GM18870 (cell line): ENCODE results near the gene APOBEC3B.
"Not testable (repeated sequence)": the region's sequence is repeated elsewhere in the genome, so short reads cannot be mapped to it uniquely, and the experiment has no call there.

Experiments used
- ATAC-seq: cut with Tn5 transposase; IDR thresholded peaks from one replicate; pipeline ENCODE4 v1.9.1; 2021; ENCODE audit warnings: moderate library complexity; ENCODE audit not compliant: unreplicated experiment

The APOBEC3B gene

DNA sequence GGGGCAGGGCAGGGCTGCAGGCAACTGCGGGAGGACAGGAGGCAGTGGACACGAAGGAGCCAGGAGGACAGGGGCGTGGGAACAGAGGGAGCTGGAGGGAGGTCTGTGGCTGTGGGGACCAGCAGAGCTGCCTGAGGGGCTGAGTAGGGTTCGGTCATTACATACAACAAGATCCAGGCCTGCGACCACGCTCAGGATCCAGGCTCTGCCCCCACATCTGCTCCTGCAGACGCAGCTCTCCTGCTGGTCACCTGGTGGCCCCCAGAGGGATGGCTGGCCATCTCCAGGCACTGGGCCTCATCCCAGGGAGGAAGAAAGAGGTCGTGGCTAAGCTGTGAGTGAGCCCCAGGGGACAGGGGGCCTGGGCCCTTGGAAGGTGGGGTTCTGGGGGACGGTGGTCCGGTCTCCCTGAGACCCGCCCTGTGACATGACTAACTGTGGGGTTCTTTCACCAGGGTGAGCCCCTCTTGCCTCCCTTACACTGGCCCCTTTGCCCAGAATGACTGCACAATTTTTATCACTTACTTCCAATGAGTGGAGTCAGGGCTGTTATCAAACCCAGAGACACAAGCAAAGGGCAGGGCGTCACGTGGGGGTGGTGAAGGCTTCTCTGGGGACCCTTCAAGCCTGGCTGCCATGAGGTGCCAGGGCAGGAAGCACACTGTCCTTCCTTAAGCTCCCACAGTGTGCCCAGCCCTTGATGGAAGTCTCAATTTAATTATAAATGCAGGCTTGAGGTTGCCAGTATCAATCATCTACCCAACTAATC, 31.4 kb upstream of the APOBEC3B start:
- no peak for ATAC-seq

DNA sequence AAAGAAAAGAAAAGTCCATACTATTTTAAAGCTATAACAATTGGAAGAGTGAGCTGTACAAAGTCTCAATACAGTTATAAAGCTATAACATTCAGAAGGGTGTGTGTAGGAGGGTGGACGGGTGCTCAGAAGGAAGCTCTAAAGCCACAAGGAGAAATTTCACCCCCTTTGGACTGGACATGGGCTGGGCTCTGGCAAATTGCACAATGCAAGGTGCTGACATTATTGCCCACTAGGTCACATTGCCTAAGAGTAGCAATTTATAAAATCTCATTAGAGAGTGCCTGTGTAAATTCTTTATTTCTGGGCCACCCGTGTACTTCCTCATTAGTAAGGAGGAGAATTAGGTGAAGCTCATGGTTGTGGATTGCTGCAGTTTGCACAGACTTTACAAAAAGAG, 30.4 kb upstream of the APOBEC3B start:
- ATAC-seq: no peak

DNA sequence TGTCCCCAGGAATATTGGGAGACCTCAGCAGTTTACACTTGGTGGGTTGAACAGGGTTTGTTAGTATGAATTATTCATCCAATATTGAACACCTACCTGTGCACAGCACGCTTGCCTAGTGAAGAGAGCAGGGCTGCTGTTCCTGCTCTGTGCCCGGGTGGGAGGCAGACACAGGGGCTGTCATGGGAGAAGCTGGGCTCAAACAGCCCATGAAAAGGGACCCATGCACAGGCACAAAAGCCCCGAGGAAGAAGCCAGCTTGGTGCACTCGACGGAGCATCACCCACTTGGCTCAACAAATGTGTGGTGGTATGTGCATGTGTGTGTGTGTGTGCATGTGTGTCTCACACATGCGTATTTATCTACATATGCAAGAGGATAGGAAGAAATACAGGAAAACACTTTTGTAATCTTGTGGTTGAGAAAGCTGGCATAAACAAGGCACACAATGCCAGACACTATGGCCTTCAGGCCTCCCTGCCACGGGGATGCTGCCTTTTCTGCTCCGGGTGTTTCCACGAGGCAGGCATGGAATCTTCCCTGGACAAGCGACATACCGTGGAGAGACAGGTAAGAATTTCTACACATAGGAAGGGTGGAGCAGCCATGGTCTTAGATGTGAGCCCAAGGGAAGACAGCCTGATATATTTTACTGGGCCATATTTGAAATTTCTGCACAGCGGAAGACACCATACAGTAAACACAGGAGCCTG, 29.7 kb upstream of the APOBEC3B start:
- ATAC-seq: no peak

DNA sequence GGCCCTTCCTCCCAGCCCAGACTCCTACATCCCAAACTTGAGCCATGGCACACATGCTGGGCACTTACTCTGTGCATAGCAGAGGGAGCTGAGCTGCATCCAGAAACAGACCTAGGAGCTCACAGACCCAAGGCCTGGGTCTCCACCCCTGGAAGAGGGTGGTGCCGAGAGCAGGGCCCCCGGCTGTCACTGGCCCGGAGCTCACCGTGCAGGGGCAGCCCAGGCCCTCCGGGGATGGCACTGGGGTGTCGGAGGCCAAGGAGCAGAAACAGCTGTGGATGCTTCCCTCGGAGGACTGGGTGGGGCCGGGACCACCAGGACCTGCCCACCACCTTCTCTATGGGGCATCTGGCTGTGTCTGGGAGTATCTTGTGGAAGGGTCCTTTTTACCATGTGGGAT, 29.1 kb upstream of the APOBEC3B start:
- ATAC-seq: no peak

DNA sequence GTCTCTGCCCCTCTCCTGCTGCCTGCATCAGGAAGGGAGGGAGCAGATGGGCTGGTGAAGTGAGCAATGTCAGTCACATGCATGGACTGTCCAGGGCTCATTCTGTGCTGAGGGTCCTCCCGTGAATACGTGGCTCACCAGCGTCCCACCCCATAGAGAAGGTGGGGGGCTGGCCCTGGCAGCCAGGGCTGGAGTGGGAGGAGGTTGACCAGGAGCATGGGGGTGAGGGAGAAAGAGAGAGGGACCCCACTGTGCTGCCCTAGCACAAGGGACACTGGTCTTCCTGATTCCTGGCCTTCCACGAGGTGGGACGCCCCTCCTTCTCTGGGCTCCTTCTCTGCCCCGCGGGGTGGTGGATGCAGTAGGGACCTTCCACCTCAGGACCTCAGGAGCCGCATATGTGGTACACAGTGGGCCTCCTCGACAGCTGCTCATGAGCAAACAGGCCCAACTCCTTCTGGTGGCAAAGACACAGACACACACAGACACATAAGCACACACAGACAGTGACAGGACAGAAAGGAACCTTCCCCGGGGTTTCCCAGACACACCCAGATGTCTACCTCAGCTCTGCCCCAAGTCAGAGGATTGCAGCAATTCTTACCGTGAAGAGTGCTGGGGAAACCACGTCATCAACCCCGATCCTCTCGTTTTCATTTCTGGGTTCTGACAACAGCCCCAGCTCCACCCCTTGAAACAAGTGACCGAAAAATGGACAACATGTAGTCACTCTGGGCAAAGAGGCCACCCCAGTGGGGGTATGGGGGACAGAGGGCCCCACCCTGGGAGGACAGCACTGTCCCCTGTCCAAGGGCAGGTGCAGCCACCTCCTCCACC, 28.4 kb upstream of the APOBEC3B start:
- peak; percentile 53 for ATAC-seq

DNA sequence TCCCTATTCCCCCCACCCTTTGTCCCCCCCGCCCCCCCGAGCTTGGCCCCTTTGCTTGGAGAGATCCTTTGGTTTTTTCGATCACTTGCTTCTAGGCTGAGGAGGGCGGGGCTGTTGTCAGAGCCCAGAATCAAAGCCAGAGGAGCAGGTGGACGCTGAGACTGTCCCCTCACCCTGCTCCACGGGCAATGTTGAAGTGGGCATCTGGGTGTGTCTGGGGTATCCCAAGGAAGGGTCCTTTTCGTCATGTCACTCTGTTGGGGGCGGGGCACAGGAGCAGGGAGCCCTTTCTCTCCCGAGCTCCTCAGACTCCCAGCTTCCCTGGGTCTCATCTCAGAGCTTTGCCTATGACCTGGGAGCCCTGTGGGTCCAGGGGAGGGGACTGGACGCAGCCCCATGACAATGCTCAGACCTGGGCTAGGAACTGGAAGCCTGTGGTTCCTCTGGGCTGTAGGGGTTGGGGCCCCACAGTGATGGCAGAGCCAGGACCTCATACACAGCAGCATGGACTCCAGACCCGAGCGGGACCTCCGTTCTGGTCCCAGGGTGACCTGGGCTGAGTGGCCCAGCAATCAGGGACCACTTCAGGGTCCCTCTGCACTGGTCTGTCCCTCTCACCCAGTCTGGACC, 27.6 kb upstream of the APOBEC3B start:
- no peak for ATAC-seq

DNA sequence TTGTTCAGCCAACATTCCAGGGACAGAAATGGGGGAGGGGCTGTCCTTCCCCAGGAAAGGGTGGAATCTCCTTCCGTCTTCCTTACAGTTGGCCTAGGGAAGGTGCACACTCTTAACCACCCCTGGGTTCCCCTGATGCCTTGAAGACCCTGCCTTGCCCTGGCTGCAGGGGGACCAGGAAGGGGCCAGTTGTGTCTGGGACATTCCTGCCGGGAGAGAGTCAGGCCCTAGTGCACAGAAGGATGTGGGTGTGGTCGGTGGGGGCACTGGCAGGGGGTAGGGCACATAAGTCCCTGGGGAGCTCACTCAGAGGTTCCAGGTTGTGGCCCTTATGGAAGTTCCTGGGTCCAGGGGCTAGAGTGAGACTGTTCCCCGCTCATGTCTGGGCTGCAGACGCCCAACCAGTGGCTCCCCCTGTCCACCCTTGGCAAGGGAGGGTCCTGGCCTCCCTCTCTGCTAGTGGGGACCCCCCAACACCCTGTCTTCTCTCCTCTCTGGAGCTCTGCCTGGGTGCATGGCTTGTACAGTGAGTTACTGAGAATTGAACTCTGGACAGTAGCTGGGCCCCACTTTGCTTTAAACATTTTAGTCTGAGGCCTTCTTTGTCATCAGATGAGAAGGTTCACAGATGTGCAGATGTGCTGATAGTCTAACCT, 26.8 kb upstream of the APOBEC3B start:
- no peak for ATAC-seq

DNA sequence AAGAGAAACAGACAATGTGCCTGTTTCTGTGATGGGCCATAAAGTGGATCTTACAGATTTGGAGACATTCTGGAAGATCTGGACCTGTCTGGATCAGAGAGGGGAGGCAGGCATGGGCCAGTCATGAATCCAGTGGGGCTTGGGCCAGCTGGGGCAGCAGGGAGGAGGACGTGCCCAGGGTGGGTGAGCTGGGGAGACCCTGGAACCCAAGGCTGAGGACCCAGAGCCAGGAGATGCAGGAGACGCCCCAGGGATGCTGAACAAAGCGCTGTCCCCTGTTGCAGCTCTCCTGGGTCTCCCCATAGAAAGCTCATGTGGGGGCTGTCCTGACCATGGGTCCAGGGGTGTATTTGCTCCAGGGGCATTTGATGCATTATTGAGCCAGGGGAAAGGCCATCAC, 26.2 kb upstream of the APOBEC3B start:
- ATAC-seq: no peak

DNA sequence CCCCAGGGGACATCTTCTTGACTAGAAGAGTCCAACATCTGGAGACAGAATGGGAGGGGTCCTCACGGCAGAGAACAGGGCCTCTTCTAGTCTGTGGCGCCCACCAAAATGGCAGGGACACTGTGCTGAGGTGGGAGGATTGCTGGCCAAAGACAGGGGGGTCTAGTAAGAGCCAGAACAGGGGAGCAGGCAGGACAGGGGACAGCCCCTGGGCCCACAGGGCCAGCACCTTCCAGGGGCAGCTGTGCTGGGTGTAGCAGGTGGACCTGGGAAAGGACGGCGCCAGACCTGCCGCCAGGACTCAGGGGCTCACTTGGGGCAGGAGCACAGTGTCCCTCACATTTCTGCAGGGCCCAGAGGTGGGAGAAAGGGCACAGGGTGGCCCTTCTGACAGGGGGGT, 25.6 kb upstream of the APOBEC3B start:
- no peak for ATAC-seq

DNA sequence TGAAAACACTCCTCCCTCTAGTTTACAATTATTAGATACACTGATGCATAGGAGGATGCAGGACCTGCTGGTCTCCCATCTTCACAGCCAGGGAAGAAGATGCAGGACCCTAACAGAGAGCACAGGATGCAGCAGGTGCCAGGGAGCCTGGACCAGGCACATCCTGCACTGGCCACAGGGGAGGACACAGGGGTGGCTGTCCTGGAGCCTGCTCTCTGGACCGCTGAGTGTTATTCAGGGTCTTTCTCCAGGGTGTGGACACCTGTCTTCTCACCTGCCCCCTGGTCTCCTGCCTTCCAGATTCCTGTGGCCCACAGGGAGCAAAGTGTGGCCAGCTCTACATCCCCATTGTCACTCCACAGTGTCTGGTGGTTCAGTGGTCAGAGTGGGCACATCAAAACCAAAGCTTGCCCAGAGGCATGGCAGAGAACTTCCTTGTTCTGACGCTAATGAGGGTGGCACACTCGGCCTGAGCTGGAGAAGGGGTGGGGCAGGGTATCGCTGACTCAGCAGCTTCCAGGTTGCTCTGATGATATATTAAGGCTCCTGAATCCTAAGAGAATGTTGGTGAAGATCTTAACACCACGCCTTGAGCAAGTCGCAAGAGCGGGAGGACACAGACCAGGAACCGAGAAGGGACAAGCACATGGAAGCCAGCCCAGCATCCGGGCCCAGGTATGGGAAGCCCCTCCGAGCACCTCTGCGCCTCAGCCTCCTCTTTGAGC, 24.9 kb upstream of the APOBEC3B start, which contains the start of gene APOBEC3A:
APOBEC3A (plus strand) TSS at position 564 of the 725 bp plus-strand sequence; CDS start at position 647, 83 bp downstream.
- ATAC-seq: no peak

DNA sequence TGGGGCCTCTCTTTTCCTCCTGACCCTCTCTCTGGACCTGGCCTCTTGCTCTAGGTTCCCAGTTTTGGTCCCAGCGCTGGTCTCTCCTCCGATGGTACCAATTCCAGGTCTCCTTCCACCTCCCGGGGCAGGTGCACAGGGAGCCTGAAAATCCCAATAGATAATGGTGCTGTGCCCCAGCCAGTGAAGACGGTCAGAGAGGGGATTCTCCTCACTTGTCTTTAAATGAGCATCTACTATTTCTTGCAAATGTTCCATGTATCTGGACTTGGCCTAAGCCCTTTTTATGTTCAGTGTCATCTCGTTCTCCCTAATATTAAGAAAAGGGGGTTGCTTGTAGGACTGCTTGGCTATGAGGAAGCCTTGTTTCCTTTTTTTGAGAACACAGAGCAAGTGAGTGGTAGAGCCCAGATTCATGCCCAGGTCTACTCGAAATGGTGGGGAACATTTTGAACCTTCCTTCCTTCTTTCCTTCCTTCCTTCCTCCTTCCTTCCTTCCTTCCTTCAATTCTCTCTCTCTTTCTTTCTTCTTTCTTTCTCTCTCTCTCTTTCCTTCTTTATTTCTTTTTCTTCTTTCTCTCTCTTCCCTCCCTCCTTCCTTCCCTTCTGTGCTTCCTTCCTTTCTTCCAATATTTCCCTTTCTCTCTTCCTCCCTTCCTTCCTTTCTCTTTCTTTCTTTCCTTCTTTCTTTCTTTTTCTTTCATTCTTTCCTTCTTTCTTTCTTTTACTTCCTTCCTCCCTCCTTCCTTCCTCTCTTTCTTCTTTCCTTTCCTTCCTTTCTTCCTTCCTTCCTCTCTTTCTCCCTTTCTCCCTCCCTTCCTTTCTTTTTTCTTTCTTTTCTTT, 24.1 kb upstream of the APOBEC3B start:
- ATAC-seq: no peak

DNA sequence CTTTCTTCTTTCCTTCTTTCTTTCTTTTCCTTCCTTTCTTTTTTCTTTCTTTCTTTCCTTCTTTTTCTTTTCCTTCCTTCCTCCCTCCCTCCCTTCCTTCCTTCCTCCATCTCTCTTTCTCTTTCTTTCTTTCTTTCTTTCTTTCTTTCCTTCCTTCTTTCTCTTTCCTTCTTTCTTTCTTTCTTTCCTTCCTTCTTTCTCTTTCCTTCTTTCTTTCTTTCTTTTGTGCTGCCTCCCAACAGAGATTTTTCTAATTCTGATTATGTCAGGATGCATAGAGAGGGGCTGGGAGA, 23.6 kb upstream of the APOBEC3B start:
- not testable (repeated sequence) for ATAC-seq

DNA sequence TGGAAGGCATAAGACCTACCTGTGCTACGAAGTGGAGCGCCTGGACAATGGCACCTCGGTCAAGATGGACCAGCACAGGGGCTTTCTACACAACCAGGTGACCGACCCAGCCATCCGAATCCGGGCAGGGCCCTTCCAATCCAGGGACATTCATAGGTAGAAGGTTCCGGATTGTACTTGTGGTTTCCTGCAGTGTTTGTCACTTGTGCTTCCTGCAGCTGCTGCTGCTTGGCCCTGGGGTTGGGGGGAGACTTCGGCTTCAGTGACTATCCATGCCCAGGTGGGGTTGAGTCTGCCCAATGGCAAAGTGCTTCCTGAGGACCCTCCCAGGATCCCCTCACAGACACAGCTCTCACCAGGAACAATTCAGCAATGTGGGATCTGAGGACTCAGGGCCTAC, 22.6 kb upstream of the APOBEC3B start:
- ATAC-seq: no peak

DNA sequence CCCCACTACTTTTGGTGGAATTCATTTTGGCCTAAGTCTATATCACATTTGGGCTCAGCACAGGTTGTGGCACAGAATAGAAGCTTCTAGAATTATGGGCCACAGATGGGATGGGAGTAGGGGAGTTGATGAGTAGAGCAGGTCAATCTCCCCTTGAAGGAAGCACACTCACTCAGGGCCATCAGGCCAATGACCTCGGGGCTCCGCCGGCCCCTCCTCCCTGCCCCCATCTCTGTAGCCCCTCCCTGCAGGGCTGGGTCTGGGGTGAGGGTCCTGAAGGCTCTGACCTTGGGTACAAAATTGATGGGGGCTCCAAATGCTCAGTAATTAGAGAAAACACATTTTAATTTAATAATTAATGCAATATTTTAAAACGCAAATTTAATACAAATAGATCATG, 21.5 kb upstream of the APOBEC3B start:
- ATAC-seq: not testable (repeated sequence)

DNA sequence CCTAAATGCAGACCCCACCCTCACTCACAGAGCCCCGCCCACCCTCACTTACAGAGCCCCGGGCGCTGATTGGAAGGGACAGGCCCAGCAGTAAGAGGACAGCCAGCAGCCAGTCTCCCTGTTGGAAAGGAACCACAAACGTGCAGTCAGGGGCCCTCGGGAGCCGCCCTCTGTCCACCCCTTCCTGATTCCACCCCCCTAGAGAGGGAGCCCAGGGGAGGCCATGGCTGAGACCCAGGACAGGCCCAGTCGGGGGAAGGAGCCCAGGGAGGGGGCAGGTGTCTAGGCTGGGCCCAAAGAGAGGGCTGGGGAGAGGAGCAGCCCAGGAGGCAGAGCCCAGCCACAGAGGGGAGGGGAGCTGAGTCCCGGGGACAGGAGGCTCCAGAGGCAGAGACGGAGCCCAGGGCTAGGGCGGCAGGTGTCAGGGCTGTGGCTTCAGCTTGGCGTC, 18.8 kb upstream of the APOBEC3B start:
- ATAC-seq: not testable (repeated sequence)

DNA sequence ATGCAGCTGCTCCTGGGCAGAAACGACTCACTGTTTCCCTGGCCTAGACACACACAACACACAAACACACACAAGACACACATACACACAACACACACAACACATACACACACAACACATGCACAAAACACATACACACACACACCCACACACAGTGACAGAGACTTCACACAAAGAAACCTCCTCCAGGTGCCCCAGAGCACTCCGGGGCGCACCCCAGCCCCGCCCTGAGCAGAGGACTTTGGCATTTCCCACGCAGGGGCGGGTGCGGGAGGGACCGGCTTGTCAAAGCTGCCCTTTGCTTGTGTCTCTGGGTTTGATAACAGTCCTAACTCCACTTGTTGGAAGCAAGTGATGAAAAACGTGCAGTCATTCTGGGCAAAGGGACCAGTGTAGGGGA, 18.3 kb upstream of the APOBEC3B start:
- no peak for ATAC-seq

DNA sequence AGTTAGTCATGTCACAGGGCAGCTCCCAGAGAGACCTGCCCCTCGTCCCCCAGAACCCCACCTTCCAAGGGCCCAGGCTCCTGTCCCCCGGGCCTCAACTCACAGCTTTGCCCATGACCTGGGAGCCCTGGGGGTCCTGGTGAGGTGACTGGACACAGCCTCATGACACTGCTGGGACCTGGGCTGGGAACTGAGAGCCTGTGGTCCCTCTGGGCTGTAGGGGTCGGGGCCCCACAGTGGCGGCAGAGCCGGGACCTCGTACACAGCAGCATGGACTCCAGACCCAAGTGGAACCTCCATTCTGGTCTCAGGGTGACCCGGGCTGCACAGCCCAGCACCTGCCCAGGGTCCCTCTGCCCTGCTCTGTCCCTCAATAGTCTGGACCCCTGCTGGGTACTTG, 17.8 kb upstream of the APOBEC3B start:
- no peak for ATAC-seq

DNA sequence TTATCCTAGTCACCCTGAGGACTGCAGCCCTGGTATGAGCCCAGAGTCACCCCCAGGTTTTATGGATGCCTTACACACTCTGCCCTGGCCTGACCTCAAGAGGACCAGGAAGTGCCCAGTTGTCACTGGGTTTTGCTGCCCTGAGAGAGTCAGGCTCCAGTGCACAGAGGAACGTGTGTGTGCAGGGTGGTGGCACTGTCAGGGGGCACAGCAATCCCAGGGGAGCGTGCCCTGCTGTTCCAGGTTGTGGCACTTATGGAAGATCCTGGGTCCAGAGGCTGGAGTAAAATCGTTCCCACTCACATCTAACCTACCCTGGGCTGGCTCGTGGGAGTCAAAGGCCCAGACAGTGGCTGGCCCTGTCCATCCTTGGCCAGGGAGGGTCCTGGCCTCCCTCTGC, 17.2 kb upstream of the APOBEC3B start:
- ATAC-seq: no peak
